GM21529 (cell line): ENCODE data around the gene SNRPF.

Experiments used
- ATAC-seq: cut with Tn5 transposase; IDR thresholded peaks from one replicate; pipeline ENCODE4 v1.9.1; 2021; ENCODE audit not compliant: unreplicated experiment

The SNRPF gene

DNA sequence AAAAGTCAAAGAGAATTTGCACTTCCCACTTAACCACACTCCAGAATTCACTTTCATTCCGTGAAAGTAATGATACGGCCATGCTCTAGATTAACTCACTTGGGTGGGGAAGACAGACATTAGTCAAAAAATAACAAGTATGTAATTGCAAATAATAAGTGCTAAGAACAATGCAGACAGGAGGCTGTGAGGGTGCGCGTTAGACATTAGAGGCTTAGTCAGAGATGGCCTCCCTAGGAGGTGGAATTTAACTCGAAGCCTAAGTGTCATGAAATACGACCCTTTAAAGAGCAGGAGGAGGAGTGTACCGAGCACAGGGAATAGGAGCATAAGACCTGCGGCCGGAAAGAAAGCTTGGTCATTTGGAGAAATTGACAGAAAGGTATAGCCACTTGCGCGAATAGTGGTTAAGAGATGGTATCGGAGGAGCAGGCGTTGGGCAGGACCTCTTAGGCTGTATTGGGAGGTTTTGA lies 628 bp downstream of the SNRPF start:
- ATAC-seq, result no peak

DNA sequence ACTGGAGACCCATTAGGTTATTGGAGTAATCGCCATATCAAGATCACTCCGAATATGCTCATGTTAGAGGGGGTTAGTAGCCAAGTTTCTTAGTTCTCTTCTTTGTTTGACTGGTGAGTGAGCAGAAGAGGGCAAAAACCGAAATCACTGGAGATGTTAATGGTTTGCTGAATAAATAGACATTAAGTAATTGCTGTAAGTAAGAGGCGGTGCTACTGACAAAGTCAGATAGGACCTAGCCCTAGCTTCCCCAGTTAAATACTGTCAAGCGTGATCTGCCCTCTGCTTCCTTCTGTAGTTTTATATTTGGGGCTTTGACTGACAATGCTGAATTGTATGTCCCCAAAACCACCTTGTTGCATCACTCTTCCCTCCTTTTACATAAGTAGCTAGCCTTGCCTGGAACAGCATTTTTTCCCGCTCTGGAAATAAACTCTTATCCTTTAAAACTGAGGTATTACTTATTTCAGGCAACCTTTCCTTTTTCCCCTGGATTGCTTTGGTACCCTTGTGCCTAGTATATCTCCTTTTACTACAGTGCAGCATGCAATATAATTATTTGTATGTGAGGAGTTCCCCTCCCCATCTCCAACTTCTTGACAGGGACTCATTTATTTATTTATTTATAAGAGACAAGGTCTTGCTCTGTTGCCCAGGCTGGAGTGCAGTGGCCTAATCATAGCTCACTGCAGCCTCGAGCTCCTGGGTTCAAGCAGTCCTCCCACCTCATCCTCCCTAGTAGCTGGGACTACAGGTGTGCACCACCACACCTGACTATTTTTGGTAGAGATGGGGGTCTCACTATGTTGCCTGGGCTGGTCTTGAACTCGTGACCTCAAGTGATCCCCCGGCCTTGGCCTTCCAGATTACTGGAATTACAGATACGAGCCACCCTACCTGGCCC lies 1.4 kb downstream of the SNRPF start:
- ATAC-seq, result no peak

DNA sequence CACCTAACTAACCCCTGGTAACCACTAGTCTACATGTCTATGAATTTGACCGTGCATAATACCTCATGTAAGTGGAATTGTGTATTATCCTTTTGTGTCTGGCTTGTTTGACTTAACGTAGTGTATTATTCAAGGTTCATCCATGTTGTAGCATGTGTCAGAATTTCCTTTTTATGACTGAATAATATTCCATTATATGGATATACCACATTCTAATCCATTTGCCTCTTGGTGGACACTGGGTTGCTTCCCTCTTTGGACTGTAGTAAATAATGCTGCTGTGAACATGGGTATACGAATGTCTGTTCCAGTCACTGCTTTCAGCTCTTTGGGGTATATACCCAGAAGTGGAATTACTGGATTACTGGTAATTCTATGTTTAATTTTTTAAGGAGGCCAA lies 3.3 kb downstream of the SNRPF start:
- no peak for ATAC-seq

DNA sequence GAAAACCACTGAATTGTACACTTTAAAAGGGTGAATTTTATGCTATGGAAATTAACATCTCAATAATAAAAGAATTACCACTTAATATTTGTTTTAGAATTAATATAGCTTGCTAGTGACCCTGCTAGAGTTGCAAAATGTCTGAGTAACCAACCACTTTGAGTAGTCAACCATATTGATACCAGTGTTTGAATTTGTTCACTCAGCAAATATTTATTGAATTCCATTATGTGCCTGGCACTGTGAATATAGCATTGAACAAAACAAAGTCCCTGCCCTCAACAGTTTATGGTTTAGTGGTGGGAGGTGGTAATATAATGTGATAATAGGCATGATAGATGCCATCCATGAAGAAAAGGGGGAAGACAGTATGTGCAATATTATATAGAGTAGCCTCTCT lies 4.6 kb downstream of the SNRPF start:
- no peak for ATAC-seq

DNA sequence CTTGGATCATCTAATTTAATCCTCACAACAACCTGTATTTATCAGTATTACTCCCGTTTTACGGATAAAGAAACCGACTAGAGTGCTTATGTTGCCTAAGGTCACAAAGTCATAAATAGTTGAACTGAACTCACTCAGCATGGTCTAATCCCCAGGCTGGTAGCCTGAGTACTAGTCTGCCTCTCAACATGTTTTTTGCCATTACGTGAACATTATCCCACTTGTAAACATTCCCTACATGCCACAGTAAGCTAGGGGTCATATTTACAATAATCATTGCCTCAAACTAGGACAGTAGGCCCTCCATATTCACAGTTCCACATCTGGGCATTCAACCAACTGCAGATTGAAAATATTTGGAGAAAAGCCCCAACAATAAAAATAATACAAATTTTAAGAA lies 12.1 kb downstream of the SNRPF start:
- ATAC-seq, result no peak

DNA sequence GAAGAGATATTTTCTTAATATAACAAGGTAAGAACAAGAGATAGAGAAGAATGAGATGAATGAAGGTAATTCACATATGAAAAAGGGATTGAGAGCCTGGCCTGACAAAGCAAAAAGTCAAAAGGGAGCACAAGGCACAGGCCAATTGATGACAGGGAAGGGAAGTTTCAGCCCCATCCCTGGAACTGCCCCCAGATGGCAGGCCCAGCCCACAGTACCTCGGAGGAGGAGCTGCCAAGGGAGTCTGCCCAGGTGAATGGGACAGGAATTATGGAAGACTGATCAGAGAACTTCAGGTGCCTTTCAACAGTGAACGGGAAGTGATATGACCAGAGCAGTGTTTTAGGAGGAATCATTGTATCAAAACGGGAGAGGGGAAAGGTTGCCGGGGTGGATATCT lies 15.7 kb downstream of the SNRPF start:
- ATAC-seq, result no peak

DNA sequence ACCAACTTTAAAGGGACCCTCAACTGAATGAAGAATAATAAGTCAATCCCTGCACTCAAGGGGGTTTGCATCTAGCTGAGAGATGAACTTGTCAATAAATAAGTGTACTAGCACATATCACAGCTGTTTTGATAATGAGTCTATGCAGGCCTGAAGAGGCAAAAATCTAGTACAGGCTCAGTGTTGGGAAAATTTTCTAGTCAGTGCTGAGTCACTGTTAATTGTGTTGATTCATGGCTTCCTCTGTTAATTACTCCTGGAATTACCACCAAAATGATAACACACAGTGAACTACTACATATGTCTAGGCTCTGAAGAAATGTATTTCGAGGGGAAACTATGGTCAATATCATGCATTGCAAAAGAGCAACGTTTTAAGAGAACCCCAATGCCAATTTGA lies 18.9 kb downstream of the SNRPF start:
- no peak for ATAC-seq

DNA sequence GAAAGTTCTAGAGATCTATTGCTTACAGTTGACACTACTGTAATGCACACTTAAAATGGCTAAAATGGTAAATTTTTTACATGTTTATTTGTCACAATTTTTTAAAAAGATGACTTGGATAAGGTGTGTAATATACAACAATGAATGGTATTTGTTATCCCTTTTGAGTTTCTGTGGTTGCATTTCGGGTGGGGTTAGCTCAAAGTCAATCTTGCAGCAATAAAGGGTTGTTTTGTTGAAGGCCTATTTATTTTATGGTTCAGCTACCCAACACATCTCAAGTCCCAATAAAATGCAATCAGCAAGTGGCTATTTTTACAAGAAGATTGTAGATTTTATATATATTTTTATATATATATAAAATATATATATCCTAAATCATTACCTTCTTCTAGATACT lies 22.1 kb downstream of the SNRPF start:
- no peak for ATAC-seq

DNA sequence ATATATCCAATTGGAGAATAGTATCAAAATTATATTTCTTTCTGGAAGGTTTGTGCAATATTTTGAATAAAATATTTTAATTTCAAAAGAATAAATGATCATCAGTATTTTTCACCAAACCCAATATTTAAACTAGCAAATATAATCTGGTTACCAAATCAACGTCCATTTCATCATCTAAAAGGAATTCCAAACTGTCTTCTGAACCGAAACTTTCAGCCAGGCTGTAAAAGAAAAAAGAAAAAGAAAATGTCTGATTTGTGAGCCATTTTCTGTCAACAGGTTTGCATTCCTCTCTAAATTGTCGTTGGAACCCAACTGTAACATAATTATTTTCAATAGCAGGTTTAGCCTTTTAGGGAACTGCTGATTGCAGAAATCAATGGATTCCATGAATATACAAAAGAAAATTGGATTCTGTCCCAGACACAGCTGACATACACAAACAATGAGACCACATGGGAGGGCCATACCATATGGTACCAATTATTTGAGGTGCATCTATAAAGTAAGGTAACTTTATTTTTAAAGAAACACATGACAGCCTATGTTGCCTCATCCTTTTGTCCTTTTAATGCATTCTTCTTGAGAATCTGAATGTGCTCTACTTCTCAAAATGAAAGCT lies 22.7 kb downstream of the SNRPF start:
- ATAC-seq, result no peak

DNA sequence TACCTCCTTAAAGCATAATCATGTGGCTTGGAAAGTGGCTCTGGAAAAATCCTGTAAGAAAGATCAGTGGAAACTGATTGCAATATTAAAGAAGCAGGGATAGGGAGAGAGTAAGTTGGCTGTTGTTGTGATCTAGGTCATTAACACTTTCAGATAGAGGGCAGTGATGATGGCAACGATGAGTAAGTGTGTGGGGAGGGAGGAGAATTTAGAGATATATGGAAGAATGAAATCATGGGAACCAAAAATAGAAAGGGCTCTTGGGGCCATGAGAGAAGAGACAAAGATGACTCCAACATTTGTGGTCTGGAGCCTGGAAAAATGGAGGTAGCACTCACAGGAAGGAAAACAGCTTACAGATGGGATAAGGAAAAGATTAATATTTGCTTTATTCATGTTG lies 23.3 kb downstream of the SNRPF start:
- ATAC-seq, result no peak

DNA sequence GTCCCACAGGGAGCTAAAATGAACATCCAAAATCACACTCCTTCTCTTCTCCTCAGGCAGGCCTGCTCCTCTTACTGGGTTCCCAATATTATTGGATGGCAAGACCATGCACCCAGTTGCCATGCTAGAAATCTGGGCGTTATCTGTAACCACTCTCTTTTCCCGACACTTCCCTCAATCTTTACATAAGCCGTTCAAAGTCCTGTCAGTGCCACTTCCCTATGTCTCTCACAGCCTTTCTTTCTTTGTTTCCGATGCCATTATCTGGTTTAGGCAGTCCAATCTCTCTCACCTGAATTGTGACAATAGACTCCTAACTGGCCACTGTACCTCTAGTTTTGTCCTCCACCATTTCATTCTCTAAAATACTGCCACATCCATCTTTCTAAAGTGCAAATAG lies 24.1 kb downstream of the SNRPF start:
- no peak for ATAC-seq

DNA sequence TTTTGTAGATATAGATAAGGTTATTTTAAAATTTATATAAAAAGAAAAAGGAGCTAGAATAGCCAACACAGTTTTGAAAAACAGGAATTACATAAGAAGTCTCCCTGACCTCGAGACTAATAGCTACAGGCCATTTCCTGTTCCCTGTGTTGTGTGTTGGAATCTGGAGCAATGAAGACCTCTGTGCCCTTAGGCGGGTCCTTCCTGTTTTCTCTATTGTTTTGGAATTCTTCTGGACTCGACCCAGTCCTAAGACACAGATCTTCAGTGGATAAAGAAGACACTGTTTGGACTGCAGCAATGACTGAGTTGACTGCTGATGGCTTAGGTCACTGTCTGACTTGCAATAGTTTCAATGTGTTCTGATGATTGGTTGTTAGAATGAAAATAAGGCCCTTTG lies 26.2 kb downstream of the SNRPF start:
- no peak for ATAC-seq

DNA sequence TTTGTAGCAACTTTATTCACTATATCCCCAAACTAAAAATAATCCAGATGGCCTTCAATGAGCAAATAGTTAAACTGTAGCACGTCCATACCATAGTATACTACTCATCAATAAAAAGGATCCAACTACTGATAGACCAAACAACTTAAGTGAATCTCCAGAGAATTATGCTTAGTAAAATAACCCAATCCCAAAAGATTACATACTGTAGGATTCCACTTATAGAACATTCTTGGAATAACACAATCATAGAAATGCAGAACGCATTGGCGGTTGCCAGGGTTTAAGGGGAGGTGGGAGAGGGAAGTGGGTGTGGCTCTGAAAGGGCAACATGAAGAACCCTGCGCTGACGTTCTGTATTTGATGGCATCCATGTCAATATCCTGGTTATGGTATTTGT lies 28.6 kb downstream of the SNRPF start:
- ATAC-seq, result no peak

DNA sequence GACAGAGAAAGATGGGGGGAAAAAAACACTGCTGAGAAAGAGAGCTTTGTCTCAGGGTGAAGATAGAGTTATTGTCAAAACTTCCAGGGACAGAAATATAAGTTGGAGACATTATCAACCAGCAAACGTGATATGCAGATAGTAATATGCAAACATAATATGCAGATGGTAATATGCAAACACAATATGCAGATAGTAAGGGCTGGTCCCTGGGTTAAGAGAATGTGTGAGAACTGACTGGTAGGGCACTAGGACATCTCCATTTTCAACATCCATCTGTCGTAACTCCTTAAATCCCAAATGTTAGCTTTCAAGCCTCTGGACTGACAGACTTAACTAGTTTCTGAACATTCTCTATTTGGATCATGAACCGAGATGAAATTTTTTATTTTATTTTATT lies 32.2 kb downstream of the SNRPF start:
- no peak for ATAC-seq

DNA sequence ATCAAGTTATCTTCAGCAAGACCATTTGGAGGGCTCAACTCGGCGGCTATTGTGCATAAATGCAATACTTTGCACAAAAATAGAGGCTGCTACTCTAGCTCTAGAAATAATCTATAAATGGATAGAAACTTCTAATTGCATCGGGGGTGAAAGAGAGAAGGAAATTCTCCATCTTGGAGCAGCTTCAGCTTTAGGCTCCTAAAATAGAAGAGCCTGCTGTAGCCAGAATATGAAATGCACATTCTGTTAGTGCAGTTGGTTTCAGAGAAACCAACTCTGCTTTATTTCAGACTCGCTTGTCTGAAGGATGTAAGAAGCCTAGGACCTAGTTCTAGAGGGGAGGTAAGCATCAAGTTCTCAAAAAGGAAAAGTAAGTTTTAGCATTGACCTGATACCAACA lies 38.1 kb downstream of the SNRPF start:
- no peak for ATAC-seq

DNA sequence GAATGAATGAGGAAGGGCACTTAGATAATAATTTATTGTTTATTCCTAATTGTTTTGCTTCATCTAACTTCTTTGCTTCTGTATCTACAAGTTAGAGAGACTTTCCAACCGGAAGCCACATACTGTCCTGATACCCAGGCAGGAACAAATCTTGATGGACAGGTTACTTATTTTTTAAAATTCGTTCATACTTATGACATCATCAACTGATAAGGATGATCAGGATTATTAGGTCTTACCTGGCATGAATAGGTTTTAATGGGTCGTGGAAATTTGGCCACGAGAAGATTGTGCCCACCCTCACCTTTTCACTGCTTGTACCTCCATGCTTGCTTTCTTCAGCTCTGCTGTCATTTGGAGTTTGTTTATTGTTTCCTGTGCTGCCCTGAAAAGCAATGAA lies 39.3 kb downstream of the SNRPF start:
- ATAC-seq, result no peak

DNA sequence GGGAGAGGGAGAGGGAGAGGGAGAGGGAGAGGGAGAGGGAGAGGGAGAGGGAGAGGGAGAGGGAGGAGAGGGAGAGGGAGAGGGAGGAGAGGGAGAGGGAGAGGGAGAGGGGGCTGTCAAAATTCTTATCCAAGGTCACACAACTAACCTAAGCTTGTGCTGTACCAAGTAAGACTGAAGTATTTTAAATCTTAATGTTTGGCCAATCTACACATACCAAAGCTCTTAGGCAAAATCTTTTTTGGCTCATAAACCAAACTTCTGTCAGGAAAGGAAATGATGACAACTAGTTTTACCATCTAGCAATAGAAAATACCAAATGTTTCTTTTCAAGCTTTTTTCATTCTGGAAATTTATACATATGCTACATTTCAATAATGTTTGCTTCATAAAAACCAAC lies 49.8 kb downstream of the SNRPF start:
- ATAC-seq, result no peak

DNA sequence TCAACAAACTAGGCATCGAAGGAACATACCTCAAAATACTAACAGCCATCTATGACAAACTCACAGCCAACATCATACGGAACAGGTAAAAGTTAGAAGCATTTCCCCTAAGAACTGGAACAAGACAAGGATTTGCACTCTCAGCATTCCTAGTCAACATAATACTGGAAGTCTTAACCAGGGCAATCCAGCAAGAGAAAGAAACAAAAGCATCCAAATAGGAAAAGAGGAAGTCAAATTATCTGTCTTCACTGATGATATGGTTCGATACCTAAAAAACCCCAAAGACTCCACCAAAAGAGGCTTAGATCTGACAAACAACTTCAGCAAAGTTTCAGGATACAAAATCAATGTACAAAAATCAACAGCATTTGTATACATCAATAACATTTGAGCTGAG lies 51.1 kb downstream of the SNRPF start:
- no peak for ATAC-seq
